SK-N-SH (cell line): Measurements from ENCODE around the gene SIGLEC9. TPM values are rescaled to one million over a fixed set of nuclear protein-coding genes. Genes with fewer than 3 reads are reported as not detected.

ENCODE experiments used
- CTCF ChIA-PET: fragments of 300-600, 350-600 bp; formaldehyde crosslinking; extraction: SDS; loops from one replicate; lab custom pipeline; 2021; lab: Yijun Ruan, JAX
- POLR2A ChIA-PET: fragments of 350-600 bp; sonication (Branson Sonifier 250); formaldehyde crosslinking; extraction: SDS; loops from one replicate; lab custom pipeline; 2020; ENCODE audit warnings: antibody characterized with exemption, inconsistent platforms; lab: Yijun Ruan, JAX
- DNase-seq: peaks from one replicate; pipeline ENCODE4 v3.0.0; 2012
- H2AFZ ChIP-seq: fragments of 200-600 bp; sonication (generic); 2 replicates; pipeline ENCODE4 v1.8.1; 2016; ENCODE audit warnings: antibody characterized with exemption, mild to moderate bottlenecking, low read depth
- H3F3A ChIP-seq: fragments of 200-600 bp; sonication (generic); replicated peaks from 2 replicates; pipeline ENCODE3; 2016; ENCODE audit warnings: antibody characterized with exemption, mild to moderate bottlenecking; ENCODE audit not compliant: insufficient read depth
- H3K27ac ChIP-seq, 2 experiments: fragments of 200-500 bp in 1 of 2; fragments of 200-600 bp in 1 of 2; sonication (Bioruptor generic) in 1 of 2; sonication (generic), shearing (Covaris generic) in 1 of 2; 2 replicates each; pipeline versions ENCODE4 v1.5.1 to v1.6.1; 2014 to 2016; ENCODE audit warnings: low read depth in 2 of 2, inconsistent platforms in 1 of 2, low read length in 1 of 2, mild to moderate bottlenecking in 1 of 2, mixed read lengths in 1 of 2
- H3K27me3 ChIP-seq: fragments of 200-600 bp; sonication (generic), shearing (Covaris generic); 2 replicates; pipeline ENCODE4 v1.6.1; 2016; ENCODE audit warnings: mixed run types; ENCODE audit not compliant: insufficient read depth
- H3K36me3 ChIP-seq, 2 experiments: fragments of 200-500 bp in 1 of 2; fragments of 200-600 bp in 1 of 2; sonication (Bioruptor generic) in 1 of 2; sonication (generic) in 1 of 2; replicated peaks in 1 of 2; 2 replicates each; pipeline versions ENCODE3 to v1.5.1; 2014 to 2016; ENCODE audit warnings: low read length in 1 of 2, mild to moderate bottlenecking in 1 of 2; ENCODE audit not compliant: insufficient read depth in 2 of 2, control insufficient read depth in 1 of 2
- H3K4me1 ChIP-seq, 2 experiments: fragments of 200-500 bp in 1 of 2; fragments of 200-600 bp in 1 of 2; sonication (Bioruptor generic) in 1 of 2; sonication (generic), shearing (Covaris generic) in 1 of 2; 2 replicates each; pipeline versions ENCODE4 v1.5.1 to v1.6.1; 2014 to 2016; ENCODE audit warnings: low read depth in 1 of 2, low read length in 1 of 2, mixed run types in 1 of 2; ENCODE audit not compliant: insufficient read depth in 2 of 2, control insufficient read depth in 1 of 2
- H3K4me2 ChIP-seq: fragments of 200-600 bp; sonication (generic), shearing (Covaris generic); 2 replicates; pipeline ENCODE4 v1.6.1; 2017; ENCODE audit warnings: mixed run types
- H3K4me3 ChIP-seq, 2 experiments: fragments of 200-500 bp in 1 of 2; fragments of 200-600 bp in 1 of 2; sonication (Bioruptor generic) in 1 of 2; sonication (generic), shearing (Covaris generic) in 1 of 2; 2 replicates each; pipeline versions ENCODE4 v1.5.1 to v1.8.1; 2014 to 2016; ENCODE audit warnings: low read depth in 2 of 2, inconsistent platforms in 1 of 2, low read length in 1 of 2, mild to moderate bottlenecking in 1 of 2, mixed read lengths in 1 of 2, moderate library complexity in 1 of 2
- H3K79me2 ChIP-seq: fragments of 200-600 bp; sonication (generic); 2 replicates; pipeline ENCODE4 v1.8.1; 2017; ENCODE audit warnings: mild to moderate bottlenecking; ENCODE audit not compliant: insufficient read depth
- H3K9ac ChIP-seq: fragments of 200-600 bp; sonication (generic); 2 replicates; pipeline ENCODE4 v1.6.1; 2017; ENCODE audit warnings: mixed run types
- H3K9me2 ChIP-seq: fragments of 200-600 bp; sonication (generic); 2 replicates; pipeline ENCODE4 v1.6.1; 2017; ENCODE audit warnings: mixed run types
- H3K9me3 ChIP-seq: fragments of 200-600 bp; sonication (generic); 2 replicates; pipeline ENCODE4 v1.6.1; 2017; ENCODE audit warnings: mixed run types, mild to moderate bottlenecking, moderate library complexity
- H4K20me1 ChIP-seq: fragments of 200-600 bp; sonication (generic); 2 replicates; pipeline ENCODE4 v1.6.1; 2017; ENCODE audit warnings: mild to moderate bottlenecking, mixed run types; ENCODE audit not compliant: insufficient read depth
- EP300 ChIP-seq, 2 experiments: IDR thresholded peaks; 2 replicates each; pipeline versions ENCODE4 v1.4.0 to v1.6.1; 2012; ENCODE audit warnings: borderline replicate concordance in 1 of 2, low read depth in 1 of 2, low read length in 1 of 2
- FOXJ3 ChIP-seq: sonication (generic); formaldehyde crosslinking; IDR thresholded peaks from 2 replicates; pipeline ENCODE4 v1.5.1; 2020; ENCODE audit warnings: mild to moderate bottlenecking, missing genetic modification reagents
- GATA2 ChIP-seq: sonication (generic); formaldehyde crosslinking; IDR thresholded peaks from 2 replicates; pipeline ENCODE4 v1.5.0; 2020; ENCODE audit warnings: mild to moderate bottlenecking, missing genetic modification reagents
- MAX ChIP-seq: IDR thresholded peaks from 2 replicates; pipeline ENCODE4 v1.4.0; 2012; ENCODE audit warnings: low read depth
- MEF2A ChIP-seq: IDR thresholded peaks from 2 replicates; pipeline ENCODE4 v1.4.0; 2012; ENCODE audit warnings: low read depth, borderline replicate concordance
- NFIC ChIP-seq: IDR thresholded peaks from 2 replicates; pipeline ENCODE4 v1.4.0; 2012; ENCODE audit warnings: borderline replicate concordance
- POLR2AphosphoS5 ChIP-seq: IDR thresholded peaks from 2 replicates; pipeline ENCODE4 v1.6.1; 2012; ENCODE audit warnings: low read depth, low read length
- RAD21 ChIP-seq: IDR thresholded peaks from 2 replicates; pipeline ENCODE4 v1.6.1; 2012; ENCODE audit warnings: mild to moderate bottlenecking, low read length
- RFX5 ChIP-seq: IDR thresholded peaks from 2 replicates; pipeline ENCODE4 v1.6.1; 2012; ENCODE audit warnings: mild to moderate bottlenecking, improper control_type of control experiment, low read length
- SIN3A ChIP-seq: IDR thresholded peaks from 2 replicates; pipeline ENCODE4 v1.6.1; 2012; ENCODE audit warnings: low read depth, mild to moderate bottlenecking, low read length, moderate library complexity, borderline replicate concordance
- TAF1 ChIP-seq: IDR thresholded peaks from 2 replicates; pipeline ENCODE4 v1.6.1; 2012; ENCODE audit warnings: low read depth, mild to moderate bottlenecking, low read length, moderate library complexity, borderline replicate concordance
- TCF12 ChIP-seq: IDR thresholded peaks from 2 replicates; pipeline ENCODE4 v1.4.0; 2012
- TEAD4 ChIP-seq: IDR thresholded peaks from 2 replicates; pipeline ENCODE4 v1.4.0; 2012; ENCODE audit warnings: mild to moderate bottlenecking, borderline replicate concordance; ENCODE audit not compliant: insufficient read depth
- YY1 ChIP-seq: IDR thresholded peaks from 2 replicates; pipeline ENCODE4 v1.4.0; 2012; ENCODE audit warnings: low read depth, mild to moderate bottlenecking
- WGBS: methylation state at CpG from one replicate; pipeline ENCODE4 v1.1.6; 2017; ENCODE audit warnings: low lambda C conversion rate; 5-methylcytosine and 5-hydroxymethylcytosine counted together
- polyA plus RNA-seq, 3 experiments: library from polyadenylated mRNA; depleted of rRNA; stranded (reverse); fragments of >200 nt; gene quantifications; 2 replicates each; pipeline ENCODE4 v1.2.3, GENCODE V29; 2012
- TF ChIP-seq, protein P1 (sequence below): fragments of 200-600 bp; sonication (generic); IDR thresholded peaks from 2 replicates; pipeline ENCODE4 v1.6.1; 2017; ENCODE audit warnings: antibody characterized with exemption, mild to moderate bottlenecking, moderate library complexity
- TF ChIP-seq, protein P2 (sequence below): IDR thresholded peaks from 2 replicates; pipeline ENCODE4 v1.4.0; 2012; ENCODE audit warnings: low read depth, borderline replicate concordance
- TF ChIP-seq, protein P3 (sequence below): fragments of 150-350 bp; IDR thresholded peaks from 2 replicates; pipeline ENCODE4 v1.6.1; 2016; ENCODE audit warnings: mild to moderate bottlenecking, low read depth, low read length

Gene SIGLEC9
- polyA plus RNA-seq, 1 of the 3 experiments (the other 2 are of a cell fraction) = not detected

- no peaks in the 10 kb centered on the region for H3K79me2 ChIP-seq
- no peaks in the 10 kb centered on the region for H3K9me2 ChIP-seq
- no peak overlapping the region for H3K4me3 ChIP-seq
- H3K9ac ChIP-seq = no peak overlapping the region
- DNase-seq = peak; percentile 34
- no peaks in the 10 kb centered on the region for H3K9me3 ChIP-seq
- H3K27me3 ChIP-seq = peaks cover 42% of the 10 kb centered on the region
- H3K36me3 ChIP-seq = no peaks in the 10 kb centered on the region
- TF ChIP-seq, protein P1, sequence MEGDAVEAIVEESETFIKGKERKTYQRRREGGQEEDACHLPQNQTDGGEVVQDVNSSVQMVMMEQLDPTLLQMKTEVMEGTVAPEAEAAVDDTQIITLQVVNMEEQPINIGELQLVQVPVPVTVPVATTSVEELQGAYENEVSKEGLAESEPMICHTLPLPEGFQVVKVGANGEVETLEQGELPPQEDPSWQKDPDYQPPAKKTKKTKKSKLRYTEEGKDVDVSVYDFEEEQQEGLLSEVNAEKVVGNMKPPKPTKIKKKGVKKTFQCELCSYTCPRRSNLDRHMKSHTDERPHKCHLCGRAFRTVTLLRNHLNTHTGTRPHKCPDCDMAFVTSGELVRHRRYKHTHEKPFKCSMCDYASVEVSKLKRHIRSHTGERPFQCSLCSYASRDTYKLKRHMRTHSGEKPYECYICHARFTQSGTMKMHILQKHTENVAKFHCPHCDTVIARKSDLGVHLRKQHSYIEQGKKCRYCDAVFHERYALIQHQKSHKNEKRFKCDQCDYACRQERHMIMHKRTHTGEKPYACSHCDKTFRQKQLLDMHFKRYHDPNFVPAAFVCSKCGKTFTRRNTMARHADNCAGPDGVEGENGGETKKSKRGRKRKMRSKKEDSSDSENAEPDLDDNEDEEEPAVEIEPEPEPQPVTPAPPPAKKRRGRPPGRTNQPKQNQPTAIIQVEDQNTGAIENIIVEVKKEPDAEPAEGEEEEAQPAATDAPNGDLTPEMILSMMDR = peak; percentile 27; the same call in 1 of the 2 replicates
- TF ChIP-seq NFIC = no peak
- TF ChIP-seq FOXJ3 = no peak
- TF ChIP-seq, protein P2, sequence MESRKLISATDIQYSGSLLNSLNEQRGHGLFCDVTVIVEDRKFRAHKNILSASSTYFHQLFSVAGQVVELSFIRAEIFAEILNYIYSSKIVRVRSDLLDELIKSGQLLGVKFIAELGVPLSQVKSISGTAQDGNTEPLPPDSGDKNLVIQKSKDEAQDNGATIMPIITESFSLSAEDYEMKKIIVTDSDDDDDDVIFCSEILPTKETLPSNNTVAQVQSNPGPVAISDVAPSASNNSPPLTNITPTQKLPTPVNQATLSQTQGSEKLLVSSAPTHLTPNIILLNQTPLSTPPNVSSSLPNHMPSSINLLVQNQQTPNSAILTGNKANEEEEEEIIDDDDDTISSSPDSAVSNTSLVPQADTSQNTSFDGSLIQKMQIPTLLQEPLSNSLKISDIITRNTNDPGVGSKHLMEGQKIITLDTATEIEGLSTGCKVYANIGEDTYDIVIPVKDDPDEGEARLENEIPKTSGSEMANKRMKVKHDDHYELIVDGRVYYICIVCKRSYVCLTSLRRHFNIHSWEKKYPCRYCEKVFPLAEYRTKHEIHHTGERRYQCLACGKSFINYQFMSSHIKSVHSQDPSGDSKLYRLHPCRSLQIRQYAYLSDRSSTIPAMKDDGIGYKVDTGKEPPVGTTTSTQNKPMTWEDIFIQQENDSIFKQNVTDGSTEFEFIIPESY = no peak
- no peak for TF ChIP-seq TEAD4
- TF ChIP-seq MAX = no peak
- CTCF ChIA-PET = interaction anchor here (1.4 kb wide), 1 partner anchor 12 kb away, joined by 4 read pairs; no protein-coding TSS in a partner anchor
- no peaks in the 10 kb centered on the region for H4K20me1 ChIP-seq
- H2AFZ ChIP-seq = no peak overlapping the region
- H3K4me1 ChIP-seq = no peaks in the 10 kb centered on the region
- H3K27ac ChIP-seq = no peak overlapping the region
- WGBS = 23% methylated on average over 24 of the region's 24 CpGs
- H3F3A ChIP-seq = no peaks in the 10 kb centered on the region
- POLR2A ChIA-PET = no interaction called here
- H3K4me2 ChIP-seq = no peak overlapping the region
Observed at GRCh38 chr19:51131780-51132680, 7.3 kb downstream of the SIGLEC9 start.

GRCh38 chr19:51135004-51135403, 10.3 kb downstream of the SIGLEC9 start:
- Histone ChIP-seq H3K4me2 (no peak overlapping the region), H3K27me3 (peaks cover 32% of the 10 kb centered on the region), H3K9me3 (no peaks in the 10 kb centered on the region), H3K79me2 (no peaks in the 10 kb centered on the region), H3K36me3 (no peaks in the 10 kb centered on the region), H2AFZ (no peak overlapping the region), H3K27ac (no peak overlapping the region), H3F3A (no peaks in the 10 kb centered on the region), H4K20me1 (no peaks in the 10 kb centered on the region), H3K9me2 (no peaks in the 10 kb centered on the region), H3K4me3 (no peak overlapping the region), H3K4me1 (no peaks in the 10 kb centered on the region), H3K9ac (no peak overlapping the region)
- whole genome bisulfite sequencing = 4% methylated on average over 5 of the region's 5 CpGs
- no peak for TF ChIP-seq SIN3A
- TF ChIP-seq TEAD4 = no peak
- TF ChIP-seq MEF2A = no peak
- no peak for TF ChIP-seq YY1
- TF ChIP-seq TAF1 = no peak
- TF ChIP-seq TCF12 = no peak
- no peak for TF ChIP-seq POLR2AphosphoS5
- no peak for TF ChIP-seq NFIC
- TF ChIP-seq, protein P2 = no peak
- no peak for TF ChIP-seq GATA2 (CRISPR knock-in tag)
- TF ChIP-seq MAX = no peak
- TF ChIP-seq EP300 (IDR thresholded peaks at IDR 0.05; ENCODE audit: borderline replicate concordance in 1 of 2, low read depth in 1 of 2, low read length in 1 of 2) = no peak
- no peak for TF ChIP-seq FOXJ3
- no peak for TF ChIP-seq RFX5
- TF ChIP-seq, protein P3, sequence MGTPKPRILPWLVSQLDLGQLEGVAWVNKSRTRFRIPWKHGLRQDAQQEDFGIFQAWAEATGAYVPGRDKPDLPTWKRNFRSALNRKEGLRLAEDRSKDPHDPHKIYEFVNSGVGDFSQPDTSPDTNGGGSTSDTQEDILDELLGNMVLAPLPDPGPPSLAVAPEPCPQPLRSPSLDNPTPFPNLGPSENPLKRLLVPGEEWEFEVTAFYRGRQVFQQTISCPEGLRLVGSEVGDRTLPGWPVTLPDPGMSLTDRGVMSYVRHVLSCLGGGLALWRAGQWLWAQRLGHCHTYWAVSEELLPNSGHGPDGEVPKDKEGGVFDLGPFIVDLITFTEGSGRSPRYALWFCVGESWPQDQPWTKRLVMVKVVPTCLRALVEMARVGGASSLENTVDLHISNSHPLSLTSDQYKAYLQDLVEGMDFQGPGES = no peak
- no peak for TF ChIP-seq RAD21
- POLR2A ChIA-PET = no interaction called here
- CTCF ChIA-PET = interaction anchor here (0.6 to 1.1 kb wide), 2 partner anchors 24 to 51 kb away, joined by 3 to 4 read pairs; no protein-coding TSS in a partner anchor
- DNase-seq = no peak
